Neural cell (in vitro differentiated cells): ENCODE results near the gene HOXB6.

Experiments
- EP300 ChIP-seq: fragments of 450-650 bp; conservative IDR thresholded peaks from 2 replicates; pipeline ENCODE4 v1.6.1; 2014; ENCODE audit warnings: antibody characterized with exemption, mild to moderate bottlenecking, moderate library complexity; ENCODE audit not compliant: poor library complexity, severe bottlenecking
- EZH2 ChIP-seq: fragments of 200-600, 300-800 bp; shearing (Covaris generic), sonication (generic); IDR thresholded peaks from 2 replicates; pipeline ENCODE4 v1.6.1; 2014; ENCODE audit warnings: antibody characterized with exemption, low read length, borderline replicate concordance, mild to moderate bottlenecking; ENCODE audit not compliant: insufficient read depth, poor library complexity, severe bottlenecking
- MXI1 ChIP-seq: fragments of 450-650 bp; conservative IDR thresholded peaks from 2 replicates; pipeline ENCODE4 v1.6.1; 2014; ENCODE audit warnings: antibody characterized with exemption, mild to moderate bottlenecking; ENCODE audit not compliant: poor library complexity, severe bottlenecking
- POLR2AphosphoS5 ChIP-seq: IDR thresholded peaks from 2 replicates; pipeline ENCODE4 v1.6.1; 2012
- RAD21 ChIP-seq: fragments of 450-650 bp; conservative IDR thresholded peaks from 2 replicates; pipeline ENCODE4 v1.6.1; 2014; ENCODE audit warnings: antibody characterized with exemption, mild to moderate bottlenecking, moderate library complexity
- SMC3 ChIP-seq: fragments of 450-650 bp; conservative IDR thresholded peaks from 2 replicates; pipeline ENCODE4 v1.6.1; 2014; ENCODE audit warnings: antibody characterized with exemption, mild to moderate bottlenecking, moderate library complexity; ENCODE audit not compliant: poor library complexity
- TAF1 ChIP-seq: IDR thresholded peaks from 2 replicates; pipeline ENCODE4 v1.6.1; 2012; ENCODE audit warnings: low read depth
- TF ChIP-seq, protein P1 (sequence below): fragments of 450-650 bp; IDR thresholded peaks from 2 replicates; pipeline ENCODE4 v1.5.1; 2014; ENCODE audit warnings: antibody characterized with exemption, mild to moderate bottlenecking, moderate library complexity; ENCODE audit not compliant: poor library complexity, severe bottlenecking

DNA sequence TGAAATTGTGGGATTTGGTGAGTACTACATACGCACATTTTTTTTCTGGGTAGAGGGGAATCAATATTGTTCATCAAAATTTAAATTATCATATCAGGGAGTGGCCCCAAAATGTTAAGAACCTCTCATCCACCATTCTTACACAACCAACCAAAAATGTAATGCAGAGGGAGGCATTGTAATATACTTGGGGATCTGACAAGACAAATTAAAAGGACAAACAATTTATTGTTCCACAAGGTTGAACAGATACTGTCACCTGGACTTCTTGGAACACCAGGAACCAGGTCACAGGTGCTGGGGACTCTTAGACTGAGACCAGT is 36.0 kb upstream of the HOXB6 start:
- TF ChIP-seq POLR2AphosphoS5 (no peak), EP300 (no peak), EZH2 (no peak), SMC3 (no peak), MXI1 (no peak), RAD21 (no peak), TAF1 (no peak)
- TF ChIP-seq, protein P1, sequence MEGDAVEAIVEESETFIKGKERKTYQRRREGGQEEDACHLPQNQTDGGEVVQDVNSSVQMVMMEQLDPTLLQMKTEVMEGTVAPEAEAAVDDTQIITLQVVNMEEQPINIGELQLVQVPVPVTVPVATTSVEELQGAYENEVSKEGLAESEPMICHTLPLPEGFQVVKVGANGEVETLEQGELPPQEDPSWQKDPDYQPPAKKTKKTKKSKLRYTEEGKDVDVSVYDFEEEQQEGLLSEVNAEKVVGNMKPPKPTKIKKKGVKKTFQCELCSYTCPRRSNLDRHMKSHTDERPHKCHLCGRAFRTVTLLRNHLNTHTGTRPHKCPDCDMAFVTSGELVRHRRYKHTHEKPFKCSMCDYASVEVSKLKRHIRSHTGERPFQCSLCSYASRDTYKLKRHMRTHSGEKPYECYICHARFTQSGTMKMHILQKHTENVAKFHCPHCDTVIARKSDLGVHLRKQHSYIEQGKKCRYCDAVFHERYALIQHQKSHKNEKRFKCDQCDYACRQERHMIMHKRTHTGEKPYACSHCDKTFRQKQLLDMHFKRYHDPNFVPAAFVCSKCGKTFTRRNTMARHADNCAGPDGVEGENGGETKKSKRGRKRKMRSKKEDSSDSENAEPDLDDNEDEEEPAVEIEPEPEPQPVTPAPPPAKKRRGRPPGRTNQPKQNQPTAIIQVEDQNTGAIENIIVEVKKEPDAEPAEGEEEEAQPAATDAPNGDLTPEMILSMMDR = no peak
